H9 (cell line): ENCODE measurements around the gene MED22. TPM values are rescaled to one million over a fixed set of nuclear protein-coding genes. Genes with fewer than 3 reads are reported as not detected.

Source experiments
- DNase-seq: peaks from one replicate; pipeline ENCODE4 v3.0.0-alpha.2; 2017
- H2AFZ ChIP-seq: one replicate; pipeline ENCODE4 v1.6.1; 2013; ENCODE audit warnings: mild to moderate bottlenecking, low read length, control low read depth, moderate library complexity
- H2AK5ac ChIP-seq: 2 replicates; pipeline ENCODE4 v1.6.1; 2013; ENCODE audit warnings: low read length, control low read depth, mixed read lengths; ENCODE audit not compliant: insufficient read length
- H2BK120ac ChIP-seq: one replicate; pipeline ENCODE4 v1.6.1; 2013; ENCODE audit warnings: low read depth, mild to moderate bottlenecking, low read length, control low read depth, inconsistent platforms; ENCODE audit not compliant: poor library complexity, severe bottlenecking
- H2BK12ac ChIP-seq: 2 replicates; pipeline ENCODE4 v1.6.1; 2013; ENCODE audit warnings: low read length, control low read depth, mixed read lengths, low read depth; ENCODE audit not compliant: insufficient read length
- H2BK15ac ChIP-seq: 2 replicates; pipeline ENCODE4 v1.6.1; 2013; ENCODE audit warnings: low read depth, low read length, control low read depth
- H2BK20ac ChIP-seq: one replicate; pipeline ENCODE4 v1.6.1; 2013; ENCODE audit warnings: low read depth, mild to moderate bottlenecking, low read length, control low read depth, inconsistent platforms; ENCODE audit not compliant: poor library complexity, severe bottlenecking
- H2BK5ac ChIP-seq: 2 replicates; pipeline ENCODE4 v1.6.1; 2013; ENCODE audit warnings: low read length, control low read depth, mixed read lengths; ENCODE audit not compliant: insufficient read length
- H3K14ac ChIP-seq: 2 replicates; pipeline ENCODE4 v1.6.1; 2013; ENCODE audit warnings: low read length, control low read depth; ENCODE audit not compliant: insufficient read depth
- H3K18ac ChIP-seq: 2 replicates; pipeline ENCODE4 v1.6.1; 2013; ENCODE audit warnings: low read depth, mild to moderate bottlenecking, mixed read lengths, low read length, control low read depth; ENCODE audit not compliant: insufficient read length
- H3K23ac ChIP-seq: 2 replicates; pipeline ENCODE4 v1.6.1; 2013; ENCODE audit warnings: low read length, control low read depth, mixed read lengths, low read depth; ENCODE audit not compliant: insufficient read length
- H3K23me2 ChIP-seq: 2 replicates; pipeline ENCODE4 v1.6.1; 2013; ENCODE audit warnings: low read depth, mild to moderate bottlenecking, mixed read lengths, low read length, control low read depth; ENCODE audit not compliant: insufficient read length, poor library complexity, severe bottlenecking
- H3K27ac ChIP-seq: 2 replicates; pipeline ENCODE4 v1.5.1; 2013; ENCODE audit warnings: low read length, control low read depth, mixed read lengths, low read depth; ENCODE audit not compliant: insufficient read length
- H3K27me3 ChIP-seq: 2 replicates; pipeline ENCODE4 v1.6.1; 2013; ENCODE audit warnings: low read length, control low read depth, inconsistent platforms; ENCODE audit not compliant: insufficient read depth
- H3K4ac ChIP-seq: 2 replicates; pipeline ENCODE4 v1.6.1; 2013; ENCODE audit warnings: low read depth, mild to moderate bottlenecking, control low read depth, inconsistent platforms, low read length, moderate library complexity
- H3K4me1 ChIP-seq: 2 replicates; pipeline ENCODE4 v1.6.1; 2013; ENCODE audit warnings: low read length, control low read depth, inconsistent platforms; ENCODE audit not compliant: insufficient read depth
- H3K4me2 ChIP-seq: 2 replicates; pipeline ENCODE4 v1.6.1; 2013; ENCODE audit warnings: low read length, control low read depth, mixed read lengths; ENCODE audit not compliant: insufficient read length, insufficient read depth
- H3K56ac ChIP-seq: 2 replicates; pipeline ENCODE4 v1.6.1; 2013; ENCODE audit warnings: low read depth, mild to moderate bottlenecking, mixed read lengths, low read length, control low read depth; ENCODE audit not compliant: insufficient read length
- H3K79me1 ChIP-seq: 2 replicates; pipeline ENCODE4 v1.6.1; 2013; ENCODE audit warnings: low read depth, mild to moderate bottlenecking, moderate library complexity, low read length, control low read depth, inconsistent platforms; ENCODE audit not compliant: insufficient read depth, poor library complexity, severe bottlenecking
- H3K79me2 ChIP-seq: 2 replicates; pipeline ENCODE4 v1.6.1; 2013; ENCODE audit warnings: low read length, control low read depth, inconsistent platforms; ENCODE audit not compliant: insufficient read depth
- H3K9ac ChIP-seq: 2 replicates; pipeline ENCODE4 v1.6.1; 2013; ENCODE audit warnings: low read length, control low read depth, mixed read lengths; ENCODE audit not compliant: insufficient read length; ENCODE audit errors: extremely low read depth
- H3K9me3 ChIP-seq: one replicate; pipeline ENCODE4 v1.6.1; 2013; ENCODE audit warnings: low read depth, low read length, inconsistent platforms; ENCODE audit not compliant: control insufficient read depth
- H3T11ph ChIP-seq: one replicate; pipeline ENCODE4 v1.6.1; 2013; ENCODE audit warnings: mild to moderate bottlenecking, low read length, control low read depth, inconsistent platforms
- H4K20me1 ChIP-seq: one replicate; pipeline ENCODE4 v1.6.1; 2013; ENCODE audit not compliant: control insufficient read depth, insufficient read length, insufficient read depth
- H4K5ac ChIP-seq: 2 replicates; pipeline ENCODE4 v1.6.1; 2013; ENCODE audit warnings: low read depth, mild to moderate bottlenecking, mixed read lengths, low read length, control low read depth; ENCODE audit not compliant: insufficient read length
- H4K8ac ChIP-seq: replicated peaks from 2 replicates; pipeline ENCODE4 v1.6.1; 2013; ENCODE audit warnings: low read length, control low read depth, mixed read lengths, low read depth; ENCODE audit not compliant: insufficient read length
- H4K91ac ChIP-seq: 2 replicates; pipeline ENCODE4 v1.6.1; 2013; ENCODE audit warnings: low read depth, mild to moderate bottlenecking, moderate library complexity, mixed read lengths, low read length, control low read depth; ENCODE audit not compliant: insufficient read length
- H3K27ac Mint-ChIP-seq, 3 experiments: 2 replicates in 2 of 3; 3 replicates in 1 of 3; pipeline ENCODE4 v1.8.0; 2020 to 2021; ENCODE audit warnings: mixed read lengths in 3 of 3, mild to moderate bottlenecking in 1 of 3, moderate library complexity in 1 of 3
- H3K27me3 Mint-ChIP-seq: 2 replicates; pipeline ENCODE4 v1.8.0; 2021; ENCODE audit warnings: low read depth, mild to moderate bottlenecking, moderate library complexity, mixed read lengths
- H3K36me3 Mint-ChIP-seq, 3 experiments: 2 replicates in 2 of 3; 3 replicates in 1 of 3; pipeline ENCODE4 v1.8.0; 2020 to 2021; ENCODE audit warnings: low read depth in 3 of 3, mixed read lengths in 3 of 3; ENCODE audit not compliant: insufficient read depth in 1 of 3
- H3K4me1 Mint-ChIP-seq, 2 experiments: 2 replicates each; pipeline ENCODE4 v1.8.0; 2020; ENCODE audit warnings: mixed read lengths in 2 of 2
- H3K4me3 Mint-ChIP-seq, 2 experiments: 2 replicates in 1 of 2; 3 replicates in 1 of 2; pipeline ENCODE4 v1.8.0; 2020 to 2021; ENCODE audit warnings: mild to moderate bottlenecking in 2 of 2, mixed read lengths in 2 of 2, moderate library complexity in 1 of 2
- H3K9me3 Mint-ChIP-seq, 2 experiments: 2 replicates in 1 of 2; 3 replicates in 1 of 2; pipeline ENCODE4 v1.8.0; 2020; ENCODE audit warnings: mild to moderate bottlenecking in 2 of 2, mixed read lengths in 2 of 2, moderate library complexity in 1 of 2
- WGBS: extraction: QIAGEN DNeasy Blood & Tissue Kit; methylation state at CpG from one replicate; pipeline ENCODE4 v1.1.7; 2013; ENCODE audit warnings: missing lambda C conversion rate, low lambda C conversion rate, mixed read lengths; ENCODE audit not compliant: insufficient read length; ENCODE audit errors: extremely low coverage; 5-methylcytosine and 5-hydroxymethylcytosine counted together
- total RNA-seq: library from RNA; stranded (reverse); gene quantifications from 2 replicates; pipeline ENCODE4 v1.2.1, GENCODE V29; 2021
- TF ChIP-seq, protein P1 (sequence below): fragments of 200-600 bp; sonication (generic); conservative IDR thresholded peaks from 3 replicates; pipeline ENCODE4 v1.8.0; 2021; ENCODE audit warnings: antibody characterized with exemption, mild to moderate bottlenecking

Gene MED22
- total RNA-seq, 1 experiment from 2014 or later, result 60.1 TPM

DNA sequence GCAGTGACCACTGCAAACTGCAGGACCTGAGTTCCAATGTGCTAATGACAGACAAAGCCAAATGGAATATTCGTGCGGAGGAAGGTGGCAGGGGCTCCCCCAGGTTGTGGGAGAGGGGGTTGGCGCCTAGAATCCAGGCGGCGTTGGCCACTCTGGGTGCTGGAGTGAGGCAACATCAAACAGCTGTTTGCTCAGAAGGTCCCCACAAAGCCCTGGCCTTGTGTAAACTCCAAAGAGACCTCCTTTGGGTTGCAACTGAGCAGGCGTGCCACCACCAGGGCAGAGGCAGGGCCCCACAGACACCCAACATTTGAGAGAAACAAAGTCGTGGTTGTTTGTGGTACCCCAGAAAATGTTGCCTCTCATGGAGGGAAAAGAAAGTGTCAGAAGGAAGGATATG, 42.8 kb upstream of the MED22 start:
- no peak overlapping the region for H2BK12ac ChIP-seq
- TF ChIP-seq, protein P1, sequence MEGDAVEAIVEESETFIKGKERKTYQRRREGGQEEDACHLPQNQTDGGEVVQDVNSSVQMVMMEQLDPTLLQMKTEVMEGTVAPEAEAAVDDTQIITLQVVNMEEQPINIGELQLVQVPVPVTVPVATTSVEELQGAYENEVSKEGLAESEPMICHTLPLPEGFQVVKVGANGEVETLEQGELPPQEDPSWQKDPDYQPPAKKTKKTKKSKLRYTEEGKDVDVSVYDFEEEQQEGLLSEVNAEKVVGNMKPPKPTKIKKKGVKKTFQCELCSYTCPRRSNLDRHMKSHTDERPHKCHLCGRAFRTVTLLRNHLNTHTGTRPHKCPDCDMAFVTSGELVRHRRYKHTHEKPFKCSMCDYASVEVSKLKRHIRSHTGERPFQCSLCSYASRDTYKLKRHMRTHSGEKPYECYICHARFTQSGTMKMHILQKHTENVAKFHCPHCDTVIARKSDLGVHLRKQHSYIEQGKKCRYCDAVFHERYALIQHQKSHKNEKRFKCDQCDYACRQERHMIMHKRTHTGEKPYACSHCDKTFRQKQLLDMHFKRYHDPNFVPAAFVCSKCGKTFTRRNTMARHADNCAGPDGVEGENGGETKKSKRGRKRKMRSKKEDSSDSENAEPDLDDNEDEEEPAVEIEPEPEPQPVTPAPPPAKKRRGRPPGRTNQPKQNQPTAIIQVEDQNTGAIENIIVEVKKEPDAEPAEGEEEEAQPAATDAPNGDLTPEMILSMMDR, result no peak
- H3K9ac ChIP-seq, result no peak overlapping the region
- Mint-ChIP-seq H3K9me3 (peaks cover 15% of the 10 kb centered on the region in 2 experiments), H3K27ac (no peak overlapping the region), H3K4me1 (no peaks in the 10 kb centered on the region), H3K27me3 (peaks cover 34% of the 10 kb centered on the region), H3K4me3 (no peak overlapping the region), H3K36me3 (peaks cover 0 to 1% (median 0%) of the 10 kb centered on the region in 3 experiments; a peak in 1 of 7 replicates)
- H2AFZ ChIP-seq, result no peak overlapping the region
- H3K79me2 ChIP-seq, result no peaks in the 10 kb centered on the region
- WGBS, result no CpG with 5 or more reads among the region's 7 CpGs
- no peak overlapping the region for H3K18ac ChIP-seq
- H3K79me1 ChIP-seq, result no peaks in the 10 kb centered on the region
- no peak overlapping the region for H3K14ac ChIP-seq
- H2AK5ac ChIP-seq, result no peak overlapping the region
- DNase-seq, result no peak
- H4K91ac ChIP-seq, result no peak overlapping the region
- H3K27me3 ChIP-seq, result no peaks in the 10 kb centered on the region
- H2BK15ac ChIP-seq, result no peak overlapping the region
- no peaks in the 10 kb centered on the region for H4K20me1 ChIP-seq
- no peak overlapping the region for H3K23ac ChIP-seq
- H3K4me1 ChIP-seq, result no peaks in the 10 kb centered on the region
- no peak overlapping the region for H3K56ac ChIP-seq
- H3T11ph ChIP-seq, result no peak overlapping the region
- no peak overlapping the region for H2BK20ac ChIP-seq
- H2BK5ac ChIP-seq, result no peak overlapping the region
- H4K8ac ChIP-seq, result no peak overlapping the region
- H3K9me3 ChIP-seq, result no peaks in the 10 kb centered on the region
- no peak overlapping the region for H2BK120ac ChIP-seq
- no peak overlapping the region for H3K27ac ChIP-seq
- H3K4me2 ChIP-seq, result no peak overlapping the region
- no peak overlapping the region for H3K4ac ChIP-seq
- no peaks in the 10 kb centered on the region for H3K23me2 ChIP-seq
- no peak overlapping the region for H4K5ac ChIP-seq
